LNCaP clone FGC (cell line): ENCODE measurements around the gene SUSD2.
"Not testable (repeated sequence)": the region's sequence is repeated elsewhere in the genome, so short reads cannot be mapped to it uniquely, and the experiment has no call there.

Experiments
- DNase-seq: peaks from one replicate; pipeline ENCODE4 v3.0.0-alpha.2; 2011; ENCODE audit warnings: low read depth
- H3K4me3 ChIP-seq: 2 replicates; pipeline ENCODE4 v1.5.1; 2011; ENCODE audit warnings: mild to moderate bottlenecking, low read depth, low read length, control low read depth
- CTCF ChIP-seq: IDR thresholded peaks from 2 replicates; pipeline ENCODE4 v1.5.1; 2012; ENCODE audit warnings: mild to moderate bottlenecking; ENCODE audit not compliant: control insufficient read depth, insufficient read depth; ENCODE audit errors: extremely low read depth

SUSD2 gene

GRCh38 chr22:24181088-24181995 is at the start of gene SUSD2:
Gene SUSD2, plus strand, starts transcription at chr22:24181487. Its CDS starts 33 bp downstream, at chr22:24181520.
- DNase-seq: no peak
- no peak for TF ChIP-seq CTCF
- 0 out of 2 replicates have a peak within 1 kb of the TSS, but pooled peaks have one; percentile 2 for H3K4me3 ChIP-seq

- no peak for TF ChIP-seq CTCF
- H3K4me3 ChIP-seq: no peak overlapping the region
- no peak for DNase-seq
Observed at GRCh38 chr22:24133187-24133965, 47.9 kb upstream of the SUSD2 start.

- H3K4me3 ChIP-seq: no peak overlapping the region
- no peak for TF ChIP-seq CTCF
- DNase-seq: no peak
Observed at GRCh38 chr22:24134090-24134846, 47.0 kb upstream of the SUSD2 start.

- DNase-seq, H3K4me3 ChIP-seq: not testable (repeated sequence)
Observed at GRCh38 chr22:24136533-24136932, 44.8 kb upstream of the SUSD2 start.

GRCh38 chr22:24137595-24137994 is 43.7 kb upstream of the SUSD2 start:
- DNase-seq: peak; percentile 61
- no peak for TF ChIP-seq CTCF
- H3K4me3 ChIP-seq: no peak overlapping the region

- no peak overlapping the region for H3K4me3 ChIP-seq
- DNase-seq: peak; percentile 41
- TF ChIP-seq CTCF: no peak
Observed at GRCh38 chr22:24138649-24139420, 42.5 kb upstream of the SUSD2 start.
